WI38 (cell line): ENCODE measurements around the gene PRKAB1.
"Not testable (repeated sequence)": the region's sequence is repeated elsewhere in the genome, so short reads cannot be mapped to it uniquely, and the experiment has no call there.

Experiments
- H3K4me3 ChIP-seq: 2 replicates; pipeline ENCODE4 v1.5.1; 2011; ENCODE audit warnings: low read depth, mild to moderate bottlenecking, control low read depth, low read length
- TF ChIP-seq, protein P1 (sequence below): IDR thresholded peaks from 2 replicates; pipeline ENCODE4 v1.5.1; 2012; ENCODE audit warnings: low read depth, mild to moderate bottlenecking, control low read depth, low read length

PRKAB1 gene

DNA sequence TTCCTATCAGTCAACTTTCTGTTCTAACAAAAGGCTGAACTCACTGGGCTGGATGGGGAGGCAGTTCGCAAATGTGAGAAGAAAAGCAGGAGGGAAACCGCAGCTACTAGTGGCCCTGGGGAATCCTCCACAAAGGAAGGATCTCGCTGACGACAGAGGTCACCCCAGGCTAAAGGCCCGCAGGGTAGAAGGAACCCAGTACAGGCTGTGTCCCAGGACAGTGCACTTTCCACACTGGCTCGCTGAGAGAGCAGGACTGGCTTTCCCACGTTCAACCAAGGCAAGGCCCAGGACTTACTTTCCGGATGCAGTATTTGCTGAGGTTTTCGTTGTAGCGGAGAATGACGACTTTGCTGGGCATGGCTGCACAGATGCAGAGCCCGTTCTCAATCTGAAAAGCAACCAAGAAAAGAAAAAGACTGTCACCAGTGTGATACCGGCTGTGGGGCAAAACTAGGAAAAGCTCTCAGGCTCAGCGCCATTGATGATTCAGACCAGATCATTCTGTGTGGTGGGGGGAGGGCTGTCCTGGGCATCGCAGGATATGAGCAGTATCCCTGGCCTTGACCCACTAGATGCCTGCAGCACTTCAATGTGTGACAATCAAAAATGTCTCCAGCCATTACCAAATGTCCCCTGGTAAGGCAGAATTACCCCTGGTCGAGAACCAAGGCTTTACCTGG is 36.3 kb downstream of the PRKAB1 start:
- no peak overlapping the region for H3K4me3 ChIP-seq
- TF ChIP-seq, protein P1, sequence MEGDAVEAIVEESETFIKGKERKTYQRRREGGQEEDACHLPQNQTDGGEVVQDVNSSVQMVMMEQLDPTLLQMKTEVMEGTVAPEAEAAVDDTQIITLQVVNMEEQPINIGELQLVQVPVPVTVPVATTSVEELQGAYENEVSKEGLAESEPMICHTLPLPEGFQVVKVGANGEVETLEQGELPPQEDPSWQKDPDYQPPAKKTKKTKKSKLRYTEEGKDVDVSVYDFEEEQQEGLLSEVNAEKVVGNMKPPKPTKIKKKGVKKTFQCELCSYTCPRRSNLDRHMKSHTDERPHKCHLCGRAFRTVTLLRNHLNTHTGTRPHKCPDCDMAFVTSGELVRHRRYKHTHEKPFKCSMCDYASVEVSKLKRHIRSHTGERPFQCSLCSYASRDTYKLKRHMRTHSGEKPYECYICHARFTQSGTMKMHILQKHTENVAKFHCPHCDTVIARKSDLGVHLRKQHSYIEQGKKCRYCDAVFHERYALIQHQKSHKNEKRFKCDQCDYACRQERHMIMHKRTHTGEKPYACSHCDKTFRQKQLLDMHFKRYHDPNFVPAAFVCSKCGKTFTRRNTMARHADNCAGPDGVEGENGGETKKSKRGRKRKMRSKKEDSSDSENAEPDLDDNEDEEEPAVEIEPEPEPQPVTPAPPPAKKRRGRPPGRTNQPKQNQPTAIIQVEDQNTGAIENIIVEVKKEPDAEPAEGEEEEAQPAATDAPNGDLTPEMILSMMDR: no peak

DNA sequence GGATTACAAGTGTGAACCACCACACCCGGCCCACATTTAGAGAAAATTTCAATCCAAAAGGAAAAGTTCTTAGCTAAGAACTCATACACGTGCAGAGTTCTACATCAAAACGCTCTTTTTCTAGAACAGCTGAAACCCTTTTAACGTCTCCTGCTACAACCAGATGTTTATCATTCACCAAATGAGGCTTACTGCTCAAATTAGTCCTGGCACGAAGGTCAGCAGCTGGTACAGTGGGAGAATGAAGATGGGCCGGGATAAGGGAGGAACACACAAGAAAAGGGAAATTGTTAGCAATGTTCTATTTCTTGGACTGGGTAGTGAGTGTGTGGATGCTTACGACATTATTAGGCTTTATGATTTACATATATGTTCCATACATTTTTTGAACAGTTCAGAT is 37.2 kb downstream of the PRKAB1 start:
- TF ChIP-seq, protein P1: no peak
- no peak overlapping the region for H3K4me3 ChIP-seq

DNA sequence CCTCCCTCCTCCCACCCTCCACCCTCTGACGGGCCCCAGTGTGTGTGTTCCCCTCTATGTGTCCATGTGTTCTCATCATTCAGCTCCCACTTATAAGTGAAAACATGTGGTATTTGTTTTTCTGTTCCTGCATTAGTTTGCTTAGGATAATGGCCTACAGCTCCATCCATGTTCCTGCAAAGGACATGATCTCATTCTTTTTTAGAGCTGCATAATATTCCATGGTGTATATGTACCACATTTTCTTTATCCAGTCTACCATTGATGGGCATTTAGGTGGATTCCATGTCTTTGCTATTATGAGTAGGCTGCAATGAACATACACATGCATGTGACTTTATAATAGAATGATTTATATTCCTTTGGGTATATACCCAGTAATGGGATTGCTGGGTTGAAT is 38.5 kb downstream of the PRKAB1 start:
- not testable (repeated sequence) for H3K4me3 ChIP-seq

DNA sequence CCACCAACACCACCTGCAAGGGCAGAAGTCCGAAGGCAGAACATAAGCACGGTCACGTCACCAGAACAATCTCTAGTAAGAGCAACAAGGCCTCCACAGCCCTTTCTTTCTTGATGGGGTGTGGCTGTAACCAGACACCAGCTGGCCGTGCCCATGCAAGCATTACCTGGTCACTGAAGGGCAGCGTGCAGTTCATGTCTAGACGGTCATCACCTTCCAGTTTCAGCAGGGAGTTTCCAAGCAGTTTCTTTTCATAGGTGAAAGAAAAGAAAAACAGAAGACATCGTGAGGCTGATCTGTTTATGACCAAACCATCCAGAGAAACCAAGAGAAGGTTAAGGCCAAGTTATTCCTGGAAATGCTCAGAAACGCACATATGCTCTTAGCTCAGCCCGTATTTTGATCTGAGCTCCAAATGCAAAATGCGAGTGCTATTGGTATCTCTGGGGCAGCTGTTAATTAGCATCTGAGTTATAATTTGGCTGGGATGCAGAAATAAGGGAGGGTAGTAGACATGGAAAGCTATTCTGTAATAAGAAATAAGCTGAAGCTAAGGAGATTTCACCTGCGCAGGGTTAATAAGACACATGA is 42.5 kb downstream of the PRKAB1 start:
- TF ChIP-seq, protein P1: no peak

DNA sequence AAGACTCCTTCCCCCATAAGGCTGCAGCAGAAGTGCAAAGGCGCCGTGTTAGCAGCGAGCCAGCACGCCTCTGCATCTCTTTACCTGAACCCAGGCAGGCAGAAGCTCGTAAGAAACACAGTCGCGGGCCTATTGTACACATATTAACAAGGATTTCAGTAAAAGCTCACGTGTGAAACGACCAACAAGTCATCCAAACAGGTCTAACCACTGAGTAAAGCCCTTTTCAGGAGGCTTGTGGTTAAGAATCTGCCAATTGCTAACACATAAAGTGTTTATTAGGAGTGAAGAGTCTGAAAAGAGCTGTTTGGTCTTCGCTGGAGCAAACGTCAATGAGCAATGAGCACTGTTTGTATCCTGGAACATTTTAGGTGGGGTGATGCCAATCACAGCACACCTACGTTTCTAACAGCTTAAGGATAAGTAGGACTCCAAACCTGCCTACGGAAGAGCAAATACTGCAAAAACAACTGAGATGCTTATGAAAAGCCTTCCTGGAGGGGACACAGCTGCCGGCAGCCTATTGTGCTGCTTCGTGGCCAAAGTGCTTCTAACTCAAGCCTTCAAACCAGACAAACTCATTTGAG is 43.1 kb downstream of the PRKAB1 start:
- H3K4me3 ChIP-seq: no peak overlapping the region
- TF ChIP-seq, protein P1: no peak

More for the DNA sequence above, 42.5 kb downstream of the PRKAB1 start:
- H3K4me3 ChIP-seq: no peak overlapping the region

DNA sequence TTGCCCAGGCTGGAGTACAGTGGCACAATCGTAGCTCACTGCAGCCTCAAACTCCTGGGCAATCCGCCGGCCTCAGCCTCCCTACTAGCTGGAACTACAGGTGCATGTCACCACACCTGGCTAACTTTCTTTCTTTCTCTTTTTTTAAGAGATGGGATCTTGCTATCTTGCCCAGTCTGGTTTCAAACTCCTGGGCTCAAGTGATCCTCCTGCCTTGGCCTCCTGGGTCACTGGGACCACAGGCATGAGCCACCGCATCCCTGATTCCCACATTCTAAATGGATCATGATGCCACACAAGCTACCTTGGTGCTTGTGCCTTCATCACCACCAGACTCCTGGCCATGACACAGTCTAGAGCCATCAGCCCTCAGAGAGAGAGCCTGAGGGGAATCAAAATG is 43.8 kb downstream of the PRKAB1 start:
- TF ChIP-seq, protein P1: no peak
- H3K4me3 ChIP-seq: no peak overlapping the region

DNA sequence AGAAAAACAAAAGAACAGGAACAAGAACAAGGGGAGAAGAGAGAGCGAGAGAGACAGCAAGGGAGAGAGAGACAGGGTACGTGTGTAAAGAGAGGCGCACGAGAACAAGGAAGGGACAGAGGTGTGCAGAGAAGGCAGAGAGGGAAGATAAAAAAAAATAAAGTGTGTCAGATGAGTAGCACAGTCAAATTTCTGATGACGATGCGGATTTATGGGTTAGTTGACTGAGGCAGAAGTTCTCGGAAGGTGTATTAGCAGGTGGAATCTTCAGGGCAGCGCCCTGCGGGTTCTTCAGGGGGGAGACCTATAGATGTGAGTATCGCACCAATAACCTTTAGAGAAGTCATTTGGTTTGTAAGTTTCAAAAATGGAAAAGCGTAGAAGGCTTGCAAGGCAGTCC is 44.8 kb downstream of the PRKAB1 start:
- TF ChIP-seq, protein P1: no peak
- H3K4me3 ChIP-seq: no peak overlapping the region
